Central memory CD8-positive, alpha-beta T cell (primary cell): ENCODE measurements around the gene MAD1L1.

Experiments
- ATAC-seq: fragments of 150-1000 bp; cut with Tn5 transposase; replicated peaks from 2 replicates; pipeline ENCODE4 v1.10.0; 2022; ENCODE audit warnings: mild to moderate bottlenecking, moderate FRiP score, moderate number of reproducible peaks; ENCODE audit not compliant: poor library complexity, severe bottlenecking; ENCODE audit errors: extremely low read depth
- DNase-seq, 2 donors: peaks; one replicate each; pipeline ENCODE4 v3.0.0; 2021; ENCODE audit warnings: low spot score in 2 of 2
- H3K27ac Mint-ChIP-seq: one replicate; pipeline ENCODE4 v1.8.0; 2022; ENCODE audit warnings: low read depth, mild to moderate bottlenecking, moderate library complexity, mixed read lengths
- H3K27me3 Mint-ChIP-seq: one replicate; pipeline ENCODE4 v1.8.0; 2022; ENCODE audit warnings: mixed read lengths
- H3K36me3 Mint-ChIP-seq: one replicate; pipeline ENCODE4 v1.8.0; 2022; ENCODE audit warnings: mild to moderate bottlenecking, moderate library complexity, mixed read lengths; ENCODE audit not compliant: insufficient read depth
- H3K4me1 Mint-ChIP-seq: one replicate; pipeline ENCODE4 v1.8.0; 2022; ENCODE audit warnings: mixed read lengths
- H3K4me3 Mint-ChIP-seq: one replicate; pipeline ENCODE4 v1.8.0; 2022; ENCODE audit warnings: mild to moderate bottlenecking, moderate library complexity, mixed read lengths
- H3K9me3 Mint-ChIP-seq: one replicate; pipeline ENCODE4 v1.8.0; 2022; ENCODE audit warnings: mixed read lengths

MAD1L1 gene

DNA sequence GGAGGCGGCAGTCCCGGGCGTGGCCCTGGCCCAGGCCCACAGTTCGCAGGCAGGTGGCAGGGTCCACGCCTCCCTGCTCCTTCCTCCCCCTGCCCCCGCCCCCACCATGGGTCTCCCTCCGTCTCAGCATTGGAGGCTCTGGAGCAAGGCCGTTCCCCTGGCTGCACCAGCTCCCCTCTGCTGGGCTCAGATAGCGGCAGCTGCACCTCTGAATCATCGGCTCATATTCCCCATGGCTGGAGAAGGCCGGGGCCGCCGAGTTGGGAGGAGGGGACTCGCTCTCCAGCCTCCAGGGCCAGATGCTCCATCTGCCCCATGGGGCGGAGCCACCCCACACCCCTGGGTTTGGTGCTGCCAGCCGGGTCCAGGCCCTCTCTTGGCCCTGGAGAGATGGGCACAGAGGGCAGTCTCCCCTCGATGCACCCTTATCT, 417.7 kb downstream of the MAD1L1 start:
- Mint-ChIP-seq H3K27ac (no peak overlapping the region), H3K27me3 (no peaks in the 10 kb centered on the region), H3K4me3 (no peak overlapping the region), H3K36me3 (peaks cover 6% of the 10 kb centered on the region), H3K9me3 (no peaks in the 10 kb centered on the region), H3K4me1 (peaks cover 14% of the 10 kb centered on the region)
- DNase-seq, result no peak
- no peak for ATAC-seq

DNA sequence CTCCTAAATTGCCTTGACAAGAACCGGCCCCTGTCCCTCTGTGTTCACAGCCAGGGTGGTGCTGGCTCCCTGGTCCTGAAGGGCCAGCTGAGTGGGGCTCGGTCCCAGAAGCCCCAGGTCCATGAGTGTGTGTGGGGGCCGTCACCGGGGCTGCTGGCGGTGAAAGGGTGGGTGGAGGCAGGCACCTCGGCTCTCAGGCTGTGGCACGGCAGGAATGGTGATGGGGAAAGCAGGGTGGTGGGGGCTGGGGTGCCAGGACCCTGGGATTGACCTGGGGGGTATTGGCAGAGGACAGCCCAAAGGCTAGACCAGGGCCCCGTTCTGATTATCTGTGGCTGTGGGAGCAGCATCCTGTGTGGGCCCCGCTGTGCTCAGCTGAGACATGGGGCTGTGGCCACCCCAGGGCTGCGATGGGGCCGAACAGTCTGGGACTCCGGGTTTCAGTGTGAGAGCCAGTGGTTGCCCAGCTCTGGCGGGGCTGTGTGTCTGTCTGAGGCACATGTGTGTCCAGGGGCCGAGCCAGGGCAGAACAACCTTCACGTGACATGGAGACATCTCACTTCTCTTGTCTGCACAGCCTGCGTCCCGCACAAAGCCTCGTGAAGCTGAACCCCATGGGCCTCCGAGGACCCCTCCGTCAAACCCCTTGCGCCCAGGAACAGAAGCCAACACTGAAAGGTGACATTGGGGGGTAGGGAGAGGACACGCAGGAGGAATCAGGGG, 418.5 kb downstream of the MAD1L1 start:
- no peaks in the 10 kb centered on the region for H3K27me3 Mint-ChIP-seq
- no peak for DNase-seq
- H3K4me1 Mint-ChIP-seq, result peaks cover 6% of the 10 kb centered on the region
- no peak overlapping the region for H3K4me3 Mint-ChIP-seq
- no peak overlapping the region for H3K27ac Mint-ChIP-seq
- peaks cover 2% of the 10 kb centered on the region for H3K36me3 Mint-ChIP-seq
- no peak for ATAC-seq
- no peaks in the 10 kb centered on the region for H3K9me3 Mint-ChIP-seq

DNA sequence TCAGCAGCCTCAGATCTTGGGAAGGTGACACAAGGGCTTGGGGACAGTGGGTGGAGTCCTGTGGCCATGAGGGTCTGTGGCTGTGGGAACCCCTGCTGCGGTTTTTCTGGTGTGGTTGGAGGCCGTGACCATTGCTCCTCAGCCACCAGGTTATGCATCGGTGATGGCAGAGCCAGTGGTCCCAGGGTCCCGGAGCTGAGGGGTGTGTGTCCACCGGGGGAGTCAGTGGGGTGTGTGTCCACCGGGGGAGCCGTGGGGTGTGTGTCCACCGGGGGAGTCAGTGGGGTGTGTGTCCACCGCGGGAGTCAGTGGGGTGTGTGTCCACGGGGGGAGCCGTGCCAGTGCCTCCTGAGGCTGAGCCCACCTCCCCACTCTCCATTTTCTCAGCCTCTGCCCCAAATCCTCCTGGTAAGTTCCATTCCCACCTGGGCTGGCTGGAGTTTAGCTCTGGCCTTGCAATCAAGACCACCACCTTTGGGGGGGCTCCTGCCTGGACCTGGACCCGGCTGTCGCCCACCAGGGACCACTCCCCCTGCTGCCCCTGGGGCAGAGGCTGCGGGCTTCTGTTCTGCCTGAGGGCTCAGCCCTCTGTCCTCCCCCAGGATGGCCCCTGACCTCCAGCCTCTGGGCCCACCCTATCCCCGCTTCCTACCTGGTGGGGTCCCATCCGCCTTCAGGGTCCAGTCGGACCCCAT, 419.2 kb downstream of the MAD1L1 start:
- DNase-seq (no peak), ATAC-seq (no peak)
- Mint-ChIP-seq H3K27me3 (no peaks in the 10 kb centered on the region), H3K4me3 (no peak overlapping the region), H3K4me1 (no peaks in the 10 kb centered on the region), H3K36me3 (peaks cover 2% of the 10 kb centered on the region), H3K9me3 (no peaks in the 10 kb centered on the region), H3K27ac (no peak overlapping the region)

DNA sequence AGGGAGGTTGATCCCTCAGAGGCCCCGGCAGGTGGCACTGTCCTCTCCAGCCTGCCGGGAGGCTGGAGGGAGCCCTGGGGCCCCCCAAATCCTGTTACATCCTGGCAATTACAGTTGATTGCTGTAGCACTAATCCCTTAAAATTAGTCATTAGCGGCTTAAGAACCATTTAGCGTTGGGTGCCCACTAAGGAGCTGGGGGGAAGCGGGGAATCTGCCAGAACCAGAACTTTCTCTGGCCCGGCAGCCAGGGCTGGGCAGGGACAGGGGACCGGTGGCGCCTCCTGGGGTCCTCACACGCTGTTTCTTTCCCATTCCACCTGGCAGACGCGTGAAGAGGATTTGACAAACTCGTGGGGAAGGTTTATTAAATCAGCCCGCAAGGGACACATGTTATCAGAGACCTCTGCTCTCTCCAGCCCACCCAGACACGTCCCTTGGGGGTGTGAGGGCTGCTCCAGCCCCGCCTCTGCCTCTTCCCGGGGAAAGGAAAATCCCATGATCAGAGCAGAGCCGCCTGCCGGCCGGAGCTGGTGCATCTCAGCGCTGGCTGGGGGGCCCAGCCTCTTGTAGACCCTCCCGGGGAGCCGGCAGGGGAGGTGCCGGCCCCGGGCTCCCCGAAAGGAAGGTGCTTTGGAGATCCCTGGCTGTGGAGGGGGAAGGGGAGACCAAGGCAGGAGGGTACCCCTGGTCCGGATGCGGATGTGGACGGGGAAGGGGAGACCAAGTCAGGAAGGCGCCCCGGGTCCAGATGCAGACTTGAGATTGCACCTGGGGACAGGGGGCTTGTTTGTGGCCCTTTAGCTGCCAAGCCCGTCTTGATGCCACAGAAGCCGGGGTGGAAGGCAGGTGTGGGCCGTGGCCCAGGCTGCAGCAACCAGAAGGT, 420.0 kb downstream of the MAD1L1 start:
- Mint-ChIP-seq H3K4me3 (no peak overlapping the region), H3K9me3 (no peaks in the 10 kb centered on the region), H3K4me1 (no peaks in the 10 kb centered on the region), H3K36me3 (peaks cover 2% of the 10 kb centered on the region), H3K27ac (no peak overlapping the region), H3K27me3 (no peaks in the 10 kb centered on the region)
- ATAC-seq (no peak), DNase-seq (no peak)

DNA sequence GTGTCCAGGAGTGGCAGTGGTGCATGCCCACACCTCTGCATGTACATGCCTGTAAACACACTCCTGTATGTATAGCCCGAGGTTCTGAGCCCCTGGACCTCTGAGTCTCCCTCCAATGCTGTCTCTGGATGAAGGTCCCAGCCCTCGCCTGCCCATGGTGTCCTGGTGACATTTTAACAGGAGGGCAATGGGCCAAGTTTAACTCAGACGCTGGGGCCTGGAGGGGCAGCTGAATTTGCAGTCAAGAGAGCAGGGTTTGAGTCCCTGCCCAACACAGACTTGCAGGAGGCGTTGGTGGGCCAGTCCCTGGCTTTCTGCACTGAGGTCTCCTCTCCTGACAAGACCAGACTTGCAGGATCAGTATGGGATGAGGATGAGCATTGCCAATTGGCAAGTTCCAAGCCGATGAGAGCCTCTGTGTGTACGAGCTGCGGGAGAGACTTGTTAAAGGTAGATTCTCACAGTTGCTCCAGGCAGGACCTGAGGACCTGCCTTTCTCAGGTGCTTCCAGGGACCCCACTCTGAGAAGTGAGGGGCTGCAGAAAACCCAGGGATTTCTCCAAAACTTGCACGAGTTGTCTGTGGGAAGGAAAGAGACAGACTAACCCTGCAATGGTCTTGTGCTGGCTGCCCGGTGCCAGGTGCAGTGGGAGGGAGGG, 420.8 kb downstream of the MAD1L1 start:
- DNase-seq, result no peak
- Mint-ChIP-seq H3K4me1 (no peaks in the 10 kb centered on the region), H3K9me3 (no peaks in the 10 kb centered on the region), H3K27me3 (no peaks in the 10 kb centered on the region), H3K27ac (no peak overlapping the region), H3K36me3 (peaks cover 1% of the 10 kb centered on the region), H3K4me3 (no peak overlapping the region)
- no peak for ATAC-seq

DNA sequence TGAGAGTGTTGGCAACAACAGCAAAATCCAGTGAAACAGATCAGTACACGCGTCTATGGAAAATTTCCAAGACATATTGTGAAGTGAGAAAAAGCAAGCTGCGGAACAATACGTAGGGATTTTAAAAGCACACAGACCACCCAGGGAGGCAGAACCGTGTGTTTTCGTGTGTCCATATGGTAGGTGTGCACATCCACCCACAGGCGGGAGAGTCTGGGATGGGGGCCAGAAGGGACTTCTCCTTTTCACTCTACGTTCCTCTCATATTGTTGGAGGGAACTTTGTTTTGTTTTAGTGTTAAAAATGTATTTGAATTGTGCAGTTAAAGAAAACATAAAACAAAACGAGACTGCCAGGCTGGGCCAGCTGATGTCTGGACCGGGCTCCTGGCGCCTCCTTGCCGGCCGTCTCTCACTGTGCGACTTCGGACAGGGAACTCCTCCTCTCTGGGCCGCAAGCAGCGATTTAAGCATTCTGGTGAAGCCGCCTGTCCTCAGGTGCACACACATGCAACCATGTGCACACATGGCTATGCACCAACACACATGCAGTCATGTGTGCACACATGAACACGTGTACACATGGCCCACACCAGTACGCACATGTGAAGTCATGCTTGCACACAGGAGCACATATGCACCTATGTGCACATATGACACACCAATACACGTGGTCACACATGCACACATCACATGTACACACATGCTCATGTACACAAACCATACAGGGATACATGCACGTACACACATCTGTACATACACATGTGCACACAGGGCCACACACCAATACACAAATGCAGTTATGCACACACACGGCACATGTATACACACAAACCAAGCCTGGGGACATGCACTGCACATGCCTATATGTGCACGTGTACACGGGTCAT, 421.5 kb downstream of the MAD1L1 start:
- DNase-seq, result no peak
- H3K27me3 Mint-ChIP-seq, result no peaks in the 10 kb centered on the region
- ATAC-seq, result no peak
- no peak overlapping the region for H3K27ac Mint-ChIP-seq
- H3K9me3 Mint-ChIP-seq, result no peaks in the 10 kb centered on the region
- H3K4me3 Mint-ChIP-seq, result no peak overlapping the region
- H3K4me1 Mint-ChIP-seq, result no peaks in the 10 kb centered on the region
- H3K36me3 Mint-ChIP-seq, result no peaks in the 10 kb centered on the region

DNA sequence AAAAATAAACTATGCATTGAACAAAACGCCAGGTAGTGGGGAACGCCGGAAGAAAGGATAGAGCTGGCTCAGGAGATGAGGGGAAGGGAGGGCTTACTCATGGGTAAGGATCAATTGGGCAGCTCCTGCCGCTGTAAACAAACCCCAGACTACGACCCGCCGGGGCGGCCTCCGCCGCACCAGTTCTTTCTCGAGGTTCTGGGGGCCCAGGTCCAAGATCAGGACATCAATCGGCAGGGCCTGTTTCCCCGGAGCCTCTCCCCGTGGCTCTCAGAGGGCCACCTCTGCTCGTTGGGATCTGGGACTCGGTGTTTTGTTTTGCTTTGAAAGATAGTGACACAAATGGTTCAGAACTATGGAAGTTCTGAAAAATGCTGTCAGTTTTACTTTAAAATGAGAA, 422.2 kb downstream of the MAD1L1 start:
- H3K4me3 Mint-ChIP-seq, result no peak overlapping the region
- no peaks in the 10 kb centered on the region for H3K9me3 Mint-ChIP-seq
- H3K27me3 Mint-ChIP-seq, result no peaks in the 10 kb centered on the region
- no peak for ATAC-seq
- H3K27ac Mint-ChIP-seq, result no peak overlapping the region
- no peaks in the 10 kb centered on the region for H3K36me3 Mint-ChIP-seq
- no peaks in the 10 kb centered on the region for H3K4me1 Mint-ChIP-seq
- no peak for DNase-seq

DNA sequence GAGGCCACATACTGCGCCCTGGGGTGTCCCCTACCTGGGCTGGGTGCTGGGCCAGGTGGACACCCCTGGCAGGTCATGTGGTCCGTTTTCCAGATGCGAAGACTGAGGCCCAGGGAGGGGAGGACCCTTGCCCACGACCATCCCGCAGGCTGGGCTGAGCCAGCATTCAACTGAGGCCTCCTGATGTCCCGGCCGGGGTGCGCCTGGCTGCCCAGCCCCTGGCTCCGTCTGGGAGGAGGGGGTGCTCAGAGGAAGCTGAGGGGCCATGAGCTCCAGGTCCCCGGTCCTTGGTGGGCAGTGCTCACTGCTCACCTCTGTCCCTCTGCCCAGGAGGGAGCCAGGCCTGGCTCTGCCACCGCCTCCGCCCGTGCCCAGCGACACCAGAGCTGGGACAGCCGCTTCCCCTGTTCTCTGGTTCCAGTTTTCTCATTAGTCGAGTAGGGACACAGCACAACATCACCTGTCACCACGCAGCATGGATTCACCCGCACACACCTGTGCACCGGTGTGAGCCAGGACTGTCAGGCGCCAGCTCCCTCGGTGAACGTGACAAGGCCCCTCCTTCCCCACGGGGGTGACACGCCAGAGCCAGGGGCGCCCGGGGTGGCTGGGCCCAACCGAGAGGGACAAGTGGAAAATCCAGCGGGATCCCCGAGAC, 423.0 kb downstream of the MAD1L1 start:
- DNase-seq (no peak), ATAC-seq (no peak)
- Mint-ChIP-seq H3K27ac (no peak overlapping the region), H3K4me1 (no peaks in the 10 kb centered on the region), H3K36me3 (no peaks in the 10 kb centered on the region), H3K9me3 (no peaks in the 10 kb centered on the region), H3K27me3 (peaks cover 5% of the 10 kb centered on the region), H3K4me3 (no peak overlapping the region)

DNA sequence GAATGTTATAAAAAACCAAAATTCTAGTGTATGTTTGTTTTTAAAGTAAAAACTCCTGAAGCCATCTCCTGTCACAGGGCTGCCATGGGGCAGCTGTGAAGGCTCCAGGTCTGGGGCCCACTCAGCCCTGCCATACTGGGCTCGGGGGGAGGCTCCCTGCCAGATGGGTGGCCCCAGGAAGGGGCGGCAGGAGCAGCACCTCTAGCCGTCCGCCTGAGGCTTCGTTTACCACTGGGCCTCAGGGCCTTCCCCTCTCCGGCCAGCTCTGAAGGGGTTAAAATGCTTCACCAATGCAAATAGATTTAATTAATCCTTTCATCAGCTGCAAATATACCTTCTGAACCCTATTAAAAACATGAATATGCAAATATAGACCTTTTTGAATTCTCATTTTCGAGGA, 423.7 kb downstream of the MAD1L1 start:
- H3K27me3 Mint-ChIP-seq, result peaks cover 12% of the 10 kb centered on the region
- no peaks in the 10 kb centered on the region for H3K4me1 Mint-ChIP-seq
- no peaks in the 10 kb centered on the region for H3K9me3 Mint-ChIP-seq
- no peak for DNase-seq
- no peak for ATAC-seq
- H3K27ac Mint-ChIP-seq, result no peak overlapping the region
- H3K36me3 Mint-ChIP-seq, result no peaks in the 10 kb centered on the region
- no peak overlapping the region for H3K4me3 Mint-ChIP-seq

DNA sequence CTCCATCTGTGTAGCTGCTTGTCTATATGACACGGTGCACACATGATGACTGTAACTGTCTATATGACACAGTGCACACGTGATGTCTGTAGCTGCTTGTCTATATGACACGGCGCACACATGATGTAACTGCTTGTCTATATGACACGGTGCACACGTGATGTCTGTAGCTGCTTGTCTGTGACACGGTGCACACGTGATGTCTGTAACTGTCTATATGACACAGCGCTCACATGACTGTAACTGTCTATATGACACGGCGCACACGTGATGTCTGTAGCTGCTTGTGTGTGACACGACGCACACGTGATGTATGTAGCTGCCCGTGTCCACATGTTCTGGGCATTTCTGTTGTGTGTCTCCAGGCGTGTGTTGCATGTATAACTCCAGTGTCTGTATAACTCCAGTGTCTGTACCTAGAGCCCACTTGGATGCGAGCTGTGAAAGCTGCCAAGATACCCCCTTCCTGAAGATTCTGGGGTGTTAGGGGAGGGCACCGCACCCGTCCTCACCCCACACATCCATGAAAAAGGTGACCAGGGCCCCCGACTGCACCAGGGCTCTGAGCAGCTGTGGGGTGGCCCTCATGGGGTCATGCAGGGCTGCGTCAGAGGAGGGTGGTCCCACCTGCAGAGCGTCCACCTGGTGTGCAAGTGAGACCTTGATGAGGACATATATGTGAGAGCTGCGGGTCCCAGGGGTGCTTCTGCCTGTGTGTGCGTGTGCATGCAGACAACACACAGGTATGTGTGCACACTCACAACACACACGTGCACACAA, 424.7 kb downstream of the MAD1L1 start:
- ATAC-seq, result no peak
- DNase-seq, result no peak
- no peak overlapping the region for H3K4me3 Mint-ChIP-seq
- no peaks in the 10 kb centered on the region for H3K36me3 Mint-ChIP-seq
- H3K9me3 Mint-ChIP-seq, result no peaks in the 10 kb centered on the region
- no peak overlapping the region for H3K27ac Mint-ChIP-seq
- no peaks in the 10 kb centered on the region for H3K4me1 Mint-ChIP-seq
- peaks cover 22% of the 10 kb centered on the region for H3K27me3 Mint-ChIP-seq

DNA sequence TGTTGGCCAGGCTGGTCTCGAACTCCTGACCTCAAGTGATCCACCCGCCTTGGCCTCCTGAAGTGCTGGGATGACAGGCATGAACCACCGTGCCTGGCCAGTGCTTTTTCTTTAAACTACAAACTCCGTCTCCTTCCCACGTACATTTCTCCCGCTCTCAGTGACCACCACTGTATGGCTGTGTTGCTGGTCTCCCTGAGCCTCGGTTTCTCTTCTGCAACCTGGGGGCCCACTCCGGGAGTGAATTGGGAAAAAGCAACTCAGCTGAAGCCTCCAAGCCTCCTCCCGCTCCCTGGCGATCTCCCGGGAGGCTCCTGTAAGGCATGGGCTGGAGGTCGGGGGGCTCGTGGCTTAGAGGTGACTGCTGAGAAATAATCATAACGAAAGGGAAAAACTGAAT, 426.4 kb downstream of the MAD1L1 start:
- no peaks in the 10 kb centered on the region for H3K36me3 Mint-ChIP-seq
- no peaks in the 10 kb centered on the region for H3K9me3 Mint-ChIP-seq
- peaks cover 29% of the 10 kb centered on the region for H3K27me3 Mint-ChIP-seq
- DNase-seq (no peak), ATAC-seq (no peak)
- no peak overlapping the region for H3K27ac Mint-ChIP-seq
- H3K4me1 Mint-ChIP-seq, result no peaks in the 10 kb centered on the region
- H3K4me3 Mint-ChIP-seq, result no peak overlapping the region
